D341Med (cell line): Measurements from ENCODE around the gene RNF145.

Experiments used
- DNase-seq: peaks from one replicate; pipeline ENCODE4 v3.0.0; 2012; ENCODE audit warnings: low spot score

RNF145 gene

DNA sequence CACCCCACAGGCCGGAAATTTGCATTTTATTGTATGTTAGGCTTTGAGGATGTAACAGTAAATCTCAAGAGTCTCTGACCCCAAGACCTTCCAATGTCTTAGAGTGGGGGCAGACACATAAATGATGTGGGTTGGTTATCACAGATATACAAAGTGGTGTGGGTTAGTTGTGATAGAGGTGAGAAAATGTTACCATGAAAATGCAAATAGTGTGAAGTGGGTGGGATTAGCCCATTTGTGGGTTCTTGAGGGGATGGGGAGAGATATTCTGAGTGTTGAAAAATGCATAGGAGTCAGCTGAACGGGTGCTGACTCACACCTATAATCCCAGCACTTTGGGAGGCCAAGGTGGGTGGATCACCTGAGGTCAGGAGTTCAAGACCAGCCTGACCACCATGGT is 7.9 kb upstream of the RNF145 start:
- no peak for DNase-seq

DNA sequence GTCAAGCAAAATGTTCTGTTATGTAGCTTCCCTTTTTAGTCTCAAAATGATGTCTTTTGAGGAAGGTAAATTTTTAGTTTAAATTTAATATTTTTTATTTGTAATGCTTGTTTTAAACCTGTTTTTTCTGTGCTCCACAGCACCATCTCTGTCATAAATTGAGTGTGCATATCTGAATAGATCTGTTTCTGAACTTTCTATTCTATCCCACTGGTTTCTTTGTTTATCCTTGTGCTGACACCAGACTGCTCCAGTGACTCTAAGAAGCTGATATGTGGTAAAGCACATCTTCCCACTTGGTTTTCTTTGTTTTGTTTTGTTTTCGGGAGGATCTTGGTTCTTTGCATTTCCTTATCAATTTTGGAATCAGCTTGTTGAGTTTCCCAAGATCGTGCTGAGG is 7.1 kb upstream of the RNF145 start:
- no peak for DNase-seq

DNA sequence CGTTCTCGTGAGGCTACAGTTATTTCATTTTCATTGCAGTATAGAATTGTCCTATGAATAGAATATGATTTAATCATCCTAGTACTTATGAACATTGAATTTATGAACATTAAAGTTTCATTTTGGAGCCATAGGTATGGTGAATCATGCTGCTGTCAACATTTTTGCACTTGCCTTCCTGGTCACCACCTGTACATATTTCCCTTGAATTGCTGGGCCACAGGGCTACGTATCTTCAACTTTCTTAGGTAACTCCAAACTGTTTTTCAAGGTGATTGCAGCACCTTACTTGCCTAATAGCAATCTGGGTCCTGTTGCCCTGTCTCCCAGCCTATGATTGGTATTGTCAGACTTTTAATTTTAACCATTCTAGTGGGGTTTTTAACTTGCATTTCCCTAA is 6.5 kb upstream of the RNF145 start:
- no peak for DNase-seq

DNA sequence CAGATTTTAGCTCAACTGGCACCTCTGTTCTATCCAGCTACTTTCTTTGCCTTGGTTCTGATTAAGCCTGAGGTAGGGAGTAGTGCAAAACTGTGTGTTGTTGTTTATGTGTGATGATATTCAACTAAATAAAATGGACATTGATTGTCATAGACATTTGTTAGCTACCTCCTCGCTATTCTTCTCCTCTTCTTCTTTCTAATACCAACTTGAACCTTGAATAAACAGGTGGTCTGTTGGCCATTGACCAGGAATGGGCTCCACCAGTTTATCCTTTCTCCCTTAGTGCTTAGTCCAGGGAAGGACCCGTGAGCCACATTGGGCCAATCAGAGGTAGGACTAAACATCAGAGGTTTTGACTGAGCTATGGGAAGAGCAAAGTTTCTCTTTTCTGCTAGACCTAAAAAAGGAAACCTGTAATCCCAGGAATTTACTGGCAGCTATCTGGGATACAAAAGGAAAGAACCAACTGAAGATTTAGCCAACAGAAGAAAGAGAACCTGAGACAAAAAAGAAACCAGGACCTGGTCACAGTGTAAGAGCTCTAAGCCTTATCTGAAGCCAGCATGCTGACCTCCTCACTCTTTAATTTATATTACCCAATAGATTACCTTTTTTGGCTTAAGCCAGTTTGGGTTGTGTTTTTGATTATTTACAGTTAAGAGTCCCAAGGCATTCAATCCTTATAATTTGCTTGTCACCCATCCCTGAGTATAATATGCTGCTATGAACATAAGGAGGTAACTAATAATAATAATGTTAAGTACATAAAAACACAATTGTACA is 5.3 kb upstream of the RNF145 start:
- DNase-seq = no peak

DNA sequence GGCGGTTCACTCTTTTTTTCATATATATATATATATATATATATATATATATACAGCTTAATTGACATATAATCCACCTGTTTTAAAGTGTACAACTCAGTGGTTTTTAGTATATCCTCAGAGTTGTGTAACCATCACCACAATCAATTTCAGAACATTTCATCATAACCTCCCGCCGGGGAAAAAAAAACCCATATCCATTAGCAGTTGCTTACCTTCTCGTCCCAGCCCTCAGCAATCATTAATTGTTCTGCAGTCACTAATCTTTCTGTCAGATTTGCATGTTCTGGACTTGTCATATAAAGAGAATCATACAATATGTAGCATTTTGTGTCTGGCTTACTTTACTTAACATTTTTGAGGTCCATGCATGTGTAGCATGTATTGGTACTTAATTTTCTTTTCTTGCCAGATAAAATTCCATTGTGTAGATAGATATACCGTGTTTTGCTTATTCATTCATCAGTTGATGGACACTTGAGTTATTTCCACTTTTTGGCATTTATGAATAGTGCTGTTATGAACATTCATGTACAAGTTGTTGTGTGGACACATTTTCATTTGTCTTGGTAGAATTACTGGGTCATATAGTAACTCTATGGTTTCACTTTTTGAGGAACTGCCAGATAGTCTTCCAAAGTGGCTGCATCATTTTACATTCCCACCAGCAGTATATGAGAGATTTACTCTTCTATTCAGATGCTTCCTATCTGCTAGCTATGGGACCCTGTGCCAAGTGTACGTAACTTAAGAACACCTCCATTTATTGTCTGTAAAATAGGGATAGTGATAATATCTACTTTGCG is 3.5 kb upstream of the RNF145 start:
- no peak for DNase-seq

DNA sequence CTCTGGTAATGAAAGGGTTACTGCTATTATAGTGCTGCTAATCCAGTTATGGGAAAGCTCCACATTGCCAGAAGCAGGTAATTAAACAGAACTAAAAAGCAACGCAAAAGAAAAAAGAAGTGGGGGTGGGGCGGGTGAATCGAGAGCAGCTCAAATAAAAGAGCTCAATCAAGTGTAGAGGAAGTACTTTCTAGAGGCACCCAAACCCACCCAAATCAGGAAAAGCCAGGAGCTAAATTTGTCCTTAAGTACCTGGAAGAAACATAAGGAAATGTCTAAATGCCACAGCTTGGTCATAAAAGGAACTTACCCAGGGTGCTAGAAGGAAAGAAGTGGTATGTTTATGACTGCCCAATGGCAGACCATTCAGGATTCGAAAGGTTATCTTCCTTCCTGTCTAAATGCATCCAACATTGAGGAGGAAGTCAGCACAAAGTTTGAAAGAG is 2.4 kb upstream of the RNF145 start:
- DNase-seq = no peak

DNA sequence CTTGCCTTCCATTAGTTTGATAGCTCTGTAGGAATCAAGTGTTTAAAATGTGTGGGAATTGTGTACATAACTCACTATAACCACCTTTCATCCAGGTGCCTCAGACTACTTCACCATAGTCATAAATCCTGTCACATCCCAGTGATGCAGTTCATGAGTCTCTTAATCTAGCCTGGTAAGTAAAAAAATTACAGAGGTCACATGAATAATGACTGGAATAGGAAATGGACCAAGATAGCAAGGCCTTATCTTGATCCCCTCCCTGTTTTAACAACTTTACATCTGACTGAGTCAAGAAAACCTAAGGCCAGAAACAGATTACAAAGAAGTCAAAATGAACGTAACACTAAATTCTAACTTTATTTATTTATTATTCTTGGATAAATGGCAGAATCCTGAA is 1.5 kb upstream of the RNF145 start:
- DNase-seq = no peak

DNA sequence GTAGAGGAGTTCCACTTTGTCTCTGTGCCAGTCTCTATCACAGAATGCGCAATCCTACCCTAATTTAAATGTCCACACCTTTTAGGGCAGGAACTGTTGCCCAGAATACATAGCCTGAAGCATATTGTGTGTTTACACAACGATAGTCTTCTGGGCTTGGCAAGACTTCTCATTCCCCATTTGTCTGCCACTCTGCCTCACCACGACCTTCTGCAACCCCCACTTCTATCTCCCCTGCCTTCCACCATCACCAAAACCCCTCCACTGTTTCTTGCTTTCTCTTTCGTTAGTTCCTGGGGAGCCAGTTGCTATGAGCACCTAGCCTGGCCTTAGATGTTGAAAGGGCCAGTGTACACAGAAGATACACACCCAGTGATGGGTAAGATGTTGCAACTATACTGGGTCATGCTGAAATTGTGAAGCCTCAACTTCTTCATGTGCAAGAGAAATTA is 883 bp upstream of the RNF145 start:
- DNase-seq = peak; percentile 24

DNA sequence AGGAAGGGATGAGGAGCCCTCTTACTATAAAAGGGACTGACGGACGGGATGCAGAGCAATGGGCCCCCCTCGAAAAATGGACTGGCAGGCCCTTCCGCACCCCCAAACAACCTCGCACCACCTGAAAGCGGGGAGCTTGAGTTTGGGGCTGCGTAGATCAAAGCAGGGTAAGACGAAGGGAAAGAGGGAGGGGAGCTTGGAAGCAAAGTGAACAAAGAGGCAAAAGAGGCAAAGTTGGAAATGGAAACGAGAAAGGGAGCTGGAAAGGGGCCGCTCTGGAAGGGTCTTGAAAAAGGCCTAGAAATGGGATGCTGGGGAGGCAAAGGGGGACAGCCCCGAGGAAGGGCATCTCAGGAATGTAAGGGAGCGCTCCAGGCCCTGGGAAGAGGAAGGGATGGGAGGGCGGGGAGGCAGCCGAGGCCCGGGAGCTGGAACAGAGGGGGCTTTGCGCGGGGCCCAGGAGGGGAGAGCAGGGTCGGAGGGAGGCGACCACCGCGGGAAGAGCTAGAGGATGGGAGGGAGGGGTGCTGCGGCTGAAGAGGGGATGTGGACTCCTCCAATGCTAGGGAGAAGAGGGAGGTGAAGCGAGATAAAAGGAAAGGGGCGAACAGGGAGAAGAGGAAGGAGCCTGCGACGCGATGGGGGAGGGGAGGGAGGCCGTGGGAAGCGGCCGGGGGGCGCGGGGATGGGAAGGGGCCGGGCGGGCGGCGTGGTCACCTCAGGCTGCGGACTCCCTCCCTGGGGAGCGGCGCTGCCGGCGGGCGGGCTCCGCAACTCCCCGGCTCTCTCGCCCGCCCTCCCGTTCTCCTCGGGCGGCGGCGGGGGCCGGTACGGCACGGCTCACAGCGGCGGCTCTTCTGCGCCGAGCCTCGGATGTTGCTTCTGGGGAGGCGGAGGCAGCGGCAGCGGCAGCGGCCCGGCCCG is 577 bp downstream of the RNF145 start:
- DNase-seq = peak; percentile 63

DNA sequence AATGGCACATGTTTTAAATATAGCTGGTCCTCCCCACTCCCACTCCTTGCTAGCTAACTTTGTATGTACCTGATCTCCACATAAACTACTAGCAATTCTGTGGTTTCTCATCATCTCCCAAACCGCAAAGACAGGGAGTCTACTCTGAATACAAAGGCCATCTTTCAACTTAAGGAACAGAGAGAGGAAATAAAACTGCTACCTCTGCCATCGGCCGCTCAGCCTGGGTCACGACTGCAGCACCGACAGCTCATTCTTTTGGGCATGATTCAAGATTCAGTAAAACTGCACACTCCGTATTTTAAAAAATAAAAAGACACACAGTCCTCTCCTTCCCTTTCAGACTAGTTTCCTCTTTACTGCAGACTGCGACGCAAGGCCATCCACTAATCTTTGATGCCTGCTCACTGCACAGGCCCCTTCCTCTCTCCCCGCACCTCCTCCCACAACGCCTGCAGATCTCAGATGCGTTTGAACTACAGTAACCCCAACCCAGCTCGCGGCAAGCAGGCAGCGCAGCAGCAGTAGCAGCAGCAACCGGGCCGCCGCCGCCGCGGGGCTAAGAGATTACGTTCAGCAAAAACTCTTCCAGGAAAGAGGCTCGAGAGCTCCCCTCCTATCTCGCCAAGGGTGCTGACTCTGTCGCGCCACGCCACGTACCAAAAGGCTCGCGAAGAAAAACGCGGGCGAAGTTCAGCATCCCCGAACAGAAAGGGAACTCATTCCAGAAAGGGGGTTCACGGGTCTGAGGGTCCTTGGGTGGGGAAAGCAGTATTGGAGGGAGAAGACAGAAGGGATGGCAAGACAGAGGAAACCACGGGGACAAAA is 1.5 kb downstream of the RNF145 start:
- peak; percentile 79 for DNase-seq

DNA sequence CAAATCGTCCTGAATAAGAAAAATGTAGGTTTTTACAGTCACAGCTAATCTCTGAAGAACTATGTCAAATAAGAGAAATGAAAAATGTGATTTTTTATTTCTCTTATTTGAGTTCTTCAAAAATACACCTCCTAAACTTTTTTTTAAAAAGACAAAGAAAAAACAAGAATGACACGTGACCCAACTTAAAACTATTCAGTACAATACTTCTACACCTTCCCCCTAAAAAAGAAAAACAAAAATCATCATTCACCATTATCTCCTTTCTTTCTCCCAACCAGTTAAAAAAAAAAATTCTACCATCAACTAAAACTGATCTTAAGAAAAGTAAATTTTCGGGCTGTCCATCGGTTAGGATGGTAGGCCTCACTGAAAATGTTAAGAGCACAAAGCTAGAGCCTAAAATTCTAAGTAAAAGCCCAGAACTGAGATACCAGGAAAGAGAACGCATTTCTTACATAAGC is 2.1 kb downstream of the RNF145 start:
- DNase-seq = no peak

DNA sequence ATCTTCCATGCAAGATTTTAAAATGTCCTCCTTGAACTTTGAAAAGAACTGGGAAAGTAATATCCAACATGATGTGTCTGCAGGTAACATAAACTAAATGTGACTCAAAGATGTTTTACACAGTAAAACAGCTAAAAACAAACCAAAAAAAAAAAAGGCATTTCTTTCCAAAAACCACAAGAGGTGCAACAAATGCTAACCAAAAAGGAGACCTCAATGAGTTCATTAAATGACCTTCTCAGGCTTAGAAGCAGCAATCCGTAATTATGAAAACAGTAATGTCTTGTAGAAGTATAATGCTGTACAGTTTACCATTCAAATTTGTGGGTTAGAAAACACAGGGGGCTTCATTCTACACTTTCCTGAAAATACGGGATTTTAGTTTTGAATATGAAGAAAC is 2.5 kb downstream of the RNF145 start:
- DNase-seq = no peak

DNA sequence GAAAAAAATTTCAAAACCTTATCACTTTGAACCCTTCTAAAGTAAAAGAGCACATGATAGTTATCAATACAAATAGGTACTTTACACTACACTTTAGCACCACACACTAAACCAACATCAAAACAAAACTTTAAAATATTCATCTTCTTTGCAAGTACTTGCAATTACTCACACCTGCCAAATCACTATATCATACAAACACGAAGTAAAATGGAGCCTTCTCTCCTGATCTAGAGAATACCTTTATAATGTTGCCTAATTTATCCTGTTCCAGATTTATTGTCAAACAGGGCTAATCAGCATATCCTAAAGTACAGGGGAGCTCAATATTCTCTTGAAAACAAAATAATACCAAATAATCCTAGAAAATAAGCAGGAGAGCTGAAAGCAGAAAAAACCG is 3.0 kb downstream of the RNF145 start:
- no peak for DNase-seq

DNA sequence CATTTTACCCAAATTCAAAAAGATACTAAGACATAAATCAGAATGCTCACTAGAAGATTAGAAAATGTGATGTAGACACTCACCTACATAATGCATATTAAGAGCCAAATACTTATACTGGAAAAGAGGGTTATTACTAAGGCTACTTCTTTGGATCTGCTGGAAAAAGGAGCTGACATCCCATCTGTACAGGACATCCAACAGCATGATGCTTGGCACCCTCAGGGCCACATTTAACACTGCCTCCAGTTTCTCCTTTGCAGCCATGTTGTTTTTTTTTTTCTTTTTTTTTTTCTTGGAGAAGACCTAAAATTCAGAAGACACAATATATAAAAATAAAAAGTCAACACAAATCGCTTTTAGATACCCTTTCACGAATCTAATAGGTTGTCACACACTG is 6.0 kb downstream of the RNF145 start:
- DNase-seq = no peak

DNA sequence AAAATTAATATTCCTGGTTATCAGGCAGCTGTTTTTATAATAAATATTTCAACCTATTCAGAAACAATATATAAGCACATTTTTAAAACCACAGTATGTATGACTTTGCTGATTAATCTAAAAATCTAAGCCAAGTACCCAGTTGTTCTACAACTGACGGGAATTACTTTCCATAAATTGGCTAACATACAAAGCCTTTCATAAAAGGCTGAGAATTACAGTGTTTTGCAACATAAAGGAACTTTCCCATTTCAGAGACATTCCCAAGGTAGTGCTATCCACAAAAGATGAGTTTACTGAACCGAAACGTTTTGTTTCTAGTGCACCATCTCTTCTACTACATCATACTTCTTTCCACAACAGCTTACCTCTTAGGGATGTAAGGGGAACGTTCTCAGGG is 7.2 kb downstream of the RNF145 start:
- DNase-seq = no peak

DNA sequence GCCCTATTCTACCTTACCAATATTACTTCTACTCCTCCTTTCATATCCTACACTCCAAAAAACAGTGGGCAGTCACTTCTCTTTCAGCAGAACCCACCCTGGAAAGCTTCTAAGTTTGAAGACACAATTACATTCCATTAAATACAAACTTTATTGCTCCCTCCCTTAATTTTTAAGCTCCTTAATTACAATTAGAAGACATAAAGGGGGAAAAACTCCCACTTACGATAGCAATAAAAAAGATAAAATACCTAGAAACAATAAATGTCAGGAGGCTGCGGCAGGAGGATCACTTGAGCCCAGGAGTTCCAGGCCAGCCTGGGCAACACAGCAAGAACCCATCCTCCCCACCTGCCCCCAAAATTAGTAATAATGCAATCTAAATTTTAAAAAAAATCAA is 9.6 kb downstream of the RNF145 start:
- no peak for DNase-seq

DNA sequence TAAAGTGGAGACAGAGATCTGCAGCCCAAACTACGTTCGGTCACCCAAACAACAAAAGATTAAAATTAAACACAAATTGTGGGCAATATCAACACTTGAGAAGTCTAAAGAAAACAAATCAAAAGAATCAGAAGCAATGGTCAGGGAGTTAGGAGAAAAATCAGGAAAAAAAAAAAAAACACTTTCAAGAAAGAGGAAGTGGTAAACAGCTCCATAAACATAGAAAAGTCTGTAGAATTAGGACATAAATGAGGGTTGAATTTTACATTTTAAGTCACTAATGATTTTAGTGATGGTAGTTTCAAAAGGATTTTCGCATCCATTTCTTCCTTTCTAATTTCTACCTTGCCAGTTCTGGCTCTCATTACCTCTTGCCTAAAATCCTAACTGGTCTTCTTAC is 10.1 kb downstream of the RNF145 start:
- DNase-seq = no peak

DNA sequence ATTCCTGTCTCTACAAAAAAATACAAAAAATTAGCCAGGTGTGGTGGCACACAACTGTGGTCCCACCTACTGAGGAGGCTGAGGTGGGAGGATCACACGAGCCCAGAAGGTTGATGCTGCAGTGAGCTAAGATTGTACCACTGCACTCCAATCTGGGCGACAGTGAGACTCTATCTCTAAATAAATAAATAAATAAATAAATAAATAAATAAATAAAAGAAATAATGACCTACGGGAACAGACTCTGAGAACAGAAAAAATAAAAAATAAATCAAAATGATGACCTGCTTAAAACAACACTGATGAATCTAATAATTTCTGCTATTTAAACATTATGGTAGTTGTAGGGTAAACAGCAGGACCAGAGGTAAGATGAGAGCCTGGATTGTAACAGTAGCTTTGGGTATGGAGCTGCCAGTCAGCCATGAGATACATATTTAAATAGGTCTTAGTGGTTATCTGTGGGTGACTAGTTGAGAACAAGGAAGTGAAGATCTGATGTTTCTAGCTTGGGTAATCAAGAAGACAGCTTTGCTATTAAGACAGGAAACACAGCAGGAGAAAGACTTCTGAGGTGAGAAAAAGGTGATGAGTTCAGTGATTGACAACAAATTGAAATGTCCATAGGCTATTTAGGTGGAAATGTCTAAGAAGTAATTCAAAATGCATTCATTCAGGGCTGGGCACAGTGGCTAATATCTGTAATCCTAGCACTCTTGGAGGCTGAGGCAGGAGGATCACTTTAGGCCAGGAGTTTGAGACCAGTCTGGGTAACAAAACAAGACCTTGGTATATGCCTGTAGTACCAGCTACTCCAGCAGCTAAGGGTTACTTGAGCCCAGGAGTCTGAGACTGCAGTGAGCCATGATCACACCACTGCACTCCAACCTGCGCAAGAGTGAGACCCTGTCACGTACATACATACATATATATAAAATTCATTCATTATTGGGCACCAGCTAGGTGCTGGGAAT is 11.0 kb downstream of the RNF145 start:
- DNase-seq = no peak

DNA sequence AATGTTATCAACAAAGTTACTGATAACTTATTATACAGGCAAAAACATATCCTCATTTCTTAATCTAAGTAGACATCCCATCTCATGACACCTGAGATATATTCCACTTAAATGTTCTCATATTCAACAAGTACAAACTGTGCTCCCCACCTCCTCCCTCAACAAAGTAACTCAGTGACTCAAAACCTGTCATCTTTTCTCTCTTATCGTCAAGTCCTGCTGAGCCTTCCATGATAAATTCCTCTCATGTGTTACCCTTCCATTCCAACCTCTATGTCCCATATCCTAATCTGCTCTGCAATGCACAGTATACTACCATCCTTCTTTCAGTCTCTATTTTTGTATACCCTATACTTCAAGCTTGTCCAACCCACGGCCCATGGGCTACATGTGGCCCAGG is 13.6 kb downstream of the RNF145 start:
- no peak for DNase-seq

DNA sequence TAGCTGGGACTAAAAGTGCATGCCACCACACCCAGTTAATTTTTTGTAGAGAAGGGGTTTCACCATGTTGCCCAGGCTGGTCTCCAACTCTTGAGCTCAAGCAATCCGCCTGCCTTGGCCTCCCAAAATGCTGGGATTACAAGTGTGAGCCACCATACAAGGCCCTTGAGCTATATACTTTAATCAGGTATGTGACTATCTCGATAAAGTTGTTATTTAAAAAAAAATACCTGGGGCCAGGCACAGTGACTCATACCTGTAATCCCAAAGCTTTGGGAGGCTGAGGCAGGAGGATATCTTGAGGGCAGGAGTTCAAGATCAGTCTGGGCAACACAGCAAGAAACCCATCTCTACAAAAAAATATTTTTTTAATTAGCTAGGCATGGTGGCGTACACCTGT is 19.2 kb downstream of the RNF145 start:
- DNase-seq = no peak
